Stimulated activated CD8-positive, alpha-beta memory T cell treated with anti-CD3 and anti-CD28 coated beads, Interleukin-7, amount 100 ng/mL, for 1 hour (primary cell): ENCODE data around the gene PSG11.
"Not testable (repeated sequence)": the region's sequence is repeated elsewhere in the genome, so short reads cannot be mapped to it uniquely, and the experiment has no call there.

Source experiments
- DNase-seq, 2 donors: peaks; one replicate each; pipeline ENCODE4 v3.0.0-alpha.2; 2020; ENCODE audit warnings: low read depth in 2 of 2

Gene PSG11

GRCh38 chr19:43026369-43026768 lies at the start of gene PSG11:
Gene PSG11, minus strand, starts transcription at chr19:43026469. Its CDS starts 97 bp downstream, at chr19:43026372.
- DNase-seq = not testable (repeated sequence)

GRCh38 chr19:43062418-43062817 lies 36.1 kb upstream of the PSG11 start:
- not testable (repeated sequence) for DNase-seq

DNA sequence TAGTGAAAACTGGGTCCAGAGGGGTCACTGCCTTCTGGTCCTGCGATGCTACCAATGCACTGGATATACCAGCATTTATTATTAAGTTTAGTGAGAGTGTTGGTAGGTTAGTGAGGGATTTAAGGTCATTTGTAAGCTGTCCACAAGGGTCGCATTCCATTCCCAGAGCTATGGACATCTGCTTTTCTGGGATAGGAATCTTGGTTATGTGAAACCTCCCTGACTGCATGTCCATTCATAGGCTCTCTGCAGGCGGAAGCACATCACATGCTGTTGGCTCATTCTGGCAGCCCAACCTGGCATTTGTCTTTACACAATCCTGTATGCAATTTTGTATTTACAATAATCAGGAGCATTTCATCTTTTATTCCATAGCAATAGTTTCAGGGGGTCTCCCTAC lies 35.1 kb upstream of the PSG11 start:
- not testable (repeated sequence) for DNase-seq

GRCh38 chr19:43060254-43060653 lies 34.0 kb upstream of the PSG11 start:
- DNase-seq = not testable (repeated sequence)

DNA sequence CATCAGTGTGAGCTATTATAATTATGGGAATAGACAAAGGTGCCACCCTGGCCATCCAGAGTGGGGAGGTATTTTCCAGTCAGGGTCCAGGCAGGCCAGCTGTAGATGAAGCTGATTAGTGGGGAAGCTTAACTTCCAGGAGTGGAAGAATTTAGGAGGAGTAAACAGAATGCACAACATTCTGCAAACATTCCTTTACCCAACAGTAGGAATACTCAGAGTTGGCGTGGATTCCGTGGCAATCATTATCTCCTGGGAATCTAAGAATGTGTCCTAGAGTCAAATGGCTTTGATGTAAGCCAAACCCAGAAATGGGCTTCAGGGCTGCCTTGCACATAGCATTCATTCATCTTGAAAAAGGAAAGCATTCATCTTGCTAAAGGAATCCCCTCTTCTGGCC lies 33.2 kb upstream of the PSG11 start:
- DNase-seq = not testable (repeated sequence)

DNA sequence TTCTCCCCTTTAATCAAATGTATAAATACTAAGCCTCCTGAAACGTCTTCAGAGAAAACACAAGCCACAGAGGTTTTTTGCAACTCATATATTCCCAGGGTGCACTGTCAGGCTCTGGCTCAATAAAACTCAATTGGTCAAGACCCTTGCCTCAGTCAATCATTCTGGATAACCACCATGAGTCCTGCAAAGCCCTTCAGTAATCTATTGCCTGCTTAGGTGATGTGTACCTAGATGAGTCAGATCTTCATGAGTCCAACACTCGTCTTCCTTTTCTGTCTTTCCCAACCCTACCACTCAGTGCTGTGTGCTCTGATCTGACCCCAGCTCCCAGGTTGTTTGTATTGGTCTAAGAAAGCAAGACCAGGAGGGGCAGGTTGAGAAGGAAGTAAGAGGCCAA lies 32.2 kb upstream of the PSG11 start:
- DNase-seq = not testable (repeated sequence)

GRCh38 chr19:43047966-43048365 lies 21.7 kb upstream of the PSG11 start:
- not testable (repeated sequence) for DNase-seq

DNA sequence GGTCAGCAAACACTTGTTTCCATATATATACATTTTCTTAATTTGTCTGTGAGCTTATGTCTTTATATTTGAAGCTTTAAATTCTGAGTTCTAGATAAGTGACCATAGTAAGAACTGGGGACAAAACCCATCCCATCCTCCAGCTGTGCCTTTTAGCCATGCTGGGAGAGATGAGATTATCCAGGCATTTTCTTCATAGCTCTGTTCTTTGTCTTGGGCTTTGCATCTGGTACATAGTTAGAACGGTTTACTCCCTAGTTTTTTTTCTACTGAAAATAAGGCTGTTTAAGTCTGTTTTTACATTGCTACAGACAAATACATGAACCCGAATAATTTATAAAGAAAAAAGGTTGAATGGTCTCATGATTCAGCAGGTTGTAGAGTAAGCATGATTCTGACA lies 20.3 kb upstream of the PSG11 start:
- DNase-seq = not testable (repeated sequence)

DNA sequence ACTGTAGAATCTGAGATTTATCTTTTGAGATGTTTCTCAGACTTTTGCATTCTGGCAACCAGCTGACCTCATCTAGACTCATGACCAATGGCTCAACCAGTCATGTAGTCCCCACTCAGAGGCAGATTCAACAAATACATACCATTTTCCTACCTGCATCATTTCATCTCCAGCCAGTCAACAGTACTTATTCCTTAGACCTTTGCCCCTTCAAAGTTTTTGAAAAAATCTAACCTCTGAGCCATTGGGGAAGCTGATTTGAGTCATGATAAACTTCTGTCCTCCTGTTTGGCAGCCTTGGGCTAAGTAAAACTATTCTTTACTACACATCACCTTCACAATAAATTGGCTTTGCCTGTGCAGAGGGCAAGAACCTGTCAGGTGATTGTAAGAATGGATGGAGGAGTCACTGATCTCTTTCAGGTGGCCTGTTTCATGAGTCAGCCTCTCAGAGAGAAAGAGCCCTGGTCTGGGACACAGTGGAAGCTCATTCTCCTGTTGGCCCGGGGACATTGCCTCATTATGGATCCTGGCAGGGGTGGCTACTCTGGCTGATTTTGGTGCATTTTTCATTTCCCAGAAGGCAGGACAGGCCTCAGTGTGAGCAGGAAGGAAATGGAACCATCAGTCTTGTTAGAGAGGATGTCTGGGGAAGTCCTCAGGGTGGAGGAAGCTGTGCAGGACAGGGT lies 17.4 kb upstream of the PSG11 start:
- not testable (repeated sequence) for DNase-seq

- DNase-seq = not testable (repeated sequence)
Observed at GRCh38 chr19:43031645-43032044, 5.4 kb upstream of the PSG11 start.

DNA sequence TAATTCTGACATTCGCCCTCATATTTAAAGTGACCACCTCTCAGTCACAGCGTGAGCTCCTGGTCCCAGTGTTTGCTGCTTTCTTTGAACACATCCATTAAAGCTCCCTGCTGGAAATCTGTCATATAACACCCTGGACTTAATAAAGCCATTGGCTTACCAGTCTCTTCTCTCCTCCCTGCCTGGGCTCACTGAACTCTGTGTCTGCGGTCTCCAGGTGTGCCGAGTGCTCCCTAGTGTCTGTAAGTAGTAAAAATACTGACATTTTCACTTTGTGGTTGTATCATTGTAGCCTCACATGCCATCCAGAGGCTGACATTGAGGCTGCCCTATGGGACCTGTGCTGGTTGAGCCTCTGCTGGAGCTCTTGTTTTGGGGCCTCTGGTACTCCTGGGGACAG lies 2.6 kb upstream of the PSG11 start:
- no peak for DNase-seq

- DNase-seq = not testable (repeated sequence)
Observed at GRCh38 chr19:43027985-43028384, 1.7 kb upstream of the PSG11 start.

GRCh38 chr19:43027061-43027460 lies 792 bp upstream of the PSG11 start:
- DNase-seq = not testable (repeated sequence)

DNA sequence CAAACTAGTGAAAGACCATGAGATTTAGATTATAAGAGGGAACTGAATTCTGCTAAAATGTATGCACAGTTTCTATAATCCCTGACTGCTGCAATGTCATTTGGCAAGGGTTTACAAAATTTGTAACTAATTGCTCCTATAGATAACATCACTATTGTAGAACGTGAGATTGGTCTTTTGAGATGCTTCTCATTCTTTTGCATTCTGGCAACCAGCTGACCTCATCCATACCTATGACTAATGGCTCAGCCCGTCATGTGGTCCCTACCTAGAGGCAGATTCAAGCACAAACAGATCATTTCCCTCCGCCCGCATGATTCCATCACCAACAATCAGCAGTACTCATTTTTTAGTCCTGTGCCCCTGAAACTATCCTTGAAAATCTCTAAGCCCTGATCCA lies 4.2 kb downstream of the PSG11 start:
- not testable (repeated sequence) for DNase-seq

GRCh38 chr19:43021629-43022028 lies 4.6 kb downstream of the PSG11 start:
- DNase-seq = not testable (repeated sequence)

DNA sequence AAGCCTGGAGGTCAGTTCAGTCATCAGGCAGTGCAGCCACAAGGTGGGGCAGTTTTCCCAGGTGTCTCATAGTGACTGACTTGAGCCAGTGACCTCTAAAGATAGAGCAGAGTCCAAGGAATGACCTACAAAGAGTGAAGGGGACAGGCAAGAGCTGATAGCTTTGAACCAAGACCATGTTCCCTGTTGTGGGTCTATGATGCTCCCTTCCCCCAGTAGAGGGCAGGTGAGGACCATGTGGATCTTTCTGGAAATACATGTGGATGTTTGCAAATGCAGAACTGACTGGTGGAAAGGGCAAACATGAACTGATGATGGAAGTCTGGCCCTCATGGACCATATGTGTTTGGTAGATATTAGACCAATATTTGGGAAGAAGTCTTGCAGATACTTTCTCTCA lies 6.7 kb downstream of the PSG11 start:
- not testable (repeated sequence) for DNase-seq

GRCh38 chr19:43005841-43006240 lies 20.4 kb downstream of the PSG11 start:
- DNase-seq = not testable (repeated sequence)

- not testable (repeated sequence) for DNase-seq
Observed at GRCh38 chr19:43004846-43005245, 21.4 kb downstream of the PSG11 start.

DNA sequence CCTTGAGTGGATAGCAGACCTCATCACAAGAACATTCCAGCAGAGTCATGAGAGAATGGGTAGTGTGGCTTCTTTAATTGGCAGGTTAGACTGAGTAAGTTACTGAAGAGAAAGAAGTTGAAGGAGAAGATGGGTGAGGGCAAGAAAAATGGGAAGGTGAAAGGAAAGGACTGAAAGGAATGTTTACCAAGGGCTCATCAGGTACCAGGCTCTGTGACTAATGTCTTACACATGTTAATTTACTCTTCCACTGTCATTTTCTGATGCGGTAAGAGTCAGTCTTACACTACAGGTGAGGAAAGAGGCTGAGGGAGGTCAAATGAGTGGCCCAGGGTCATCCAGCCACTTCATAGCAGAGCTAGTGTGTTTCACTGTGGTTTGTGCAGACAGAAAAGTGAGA lies 22.6 kb downstream of the PSG11 start:
- not testable (repeated sequence) for DNase-seq

GRCh38 chr19:43002948-43003347 lies 23.3 kb downstream of the PSG11 start:
- not testable (repeated sequence) for DNase-seq

- not testable (repeated sequence) for DNase-seq
Observed at GRCh38 chr19:42996161-42996560, 30.1 kb downstream of the PSG11 start.

- not testable (repeated sequence) for DNase-seq
Observed at GRCh38 chr19:42992029-42992604, 34.2 kb downstream of the PSG11 start.

DNA sequence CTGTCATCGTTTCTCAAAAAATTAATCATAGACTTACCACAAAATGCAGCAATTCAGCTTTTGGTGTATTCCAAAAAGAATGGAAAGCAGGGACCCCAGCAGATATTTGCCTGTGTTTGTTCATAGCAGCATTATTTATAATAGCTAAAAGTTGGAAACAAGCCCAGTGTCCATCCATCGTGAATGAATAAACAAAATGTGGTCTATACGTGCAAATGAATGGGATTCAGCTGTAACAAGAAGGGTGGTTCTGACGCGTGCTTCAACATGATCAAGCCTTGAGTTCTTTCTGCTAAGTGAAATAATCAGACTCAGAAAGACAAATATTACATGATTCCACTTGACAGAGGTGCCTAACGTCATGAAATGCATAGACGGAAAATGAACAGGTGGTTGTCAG lies 36.4 kb downstream of the PSG11 start:
- DNase-seq = no peak
